ENCODE measurements around the gene MT1A.

The MT1A gene

GRCh38 chr16:56637814-56638750, at the start of gene MT1A:
TSS of gene MT1A (plus strand) at chr16:56638666. CDS start at chr16:56638739, 73 bp downstream.
- no peak for DNase-seq (ENCODE audit: low read depth)

DNA sequence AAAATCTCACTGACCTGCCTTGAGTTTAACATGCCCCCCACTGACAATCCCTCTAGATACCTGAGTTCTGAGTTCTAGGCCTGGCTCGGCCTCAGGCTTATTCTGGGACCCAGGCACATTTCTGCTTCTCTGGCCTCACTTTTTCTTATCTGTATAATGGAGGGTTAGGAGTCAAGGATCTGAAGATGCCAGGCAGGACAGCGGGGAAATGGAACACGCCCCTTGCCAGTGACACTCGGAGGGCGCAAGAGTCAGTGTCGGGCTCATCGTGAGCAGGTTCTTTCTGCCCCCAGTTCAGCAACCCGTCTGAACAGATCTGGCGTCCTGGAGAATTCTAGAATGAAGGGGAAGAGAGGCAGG, 49.7 kb upstream of the MT1A start:
- no peak for DNase-seq (ENCODE audit: low read depth)

DNA sequence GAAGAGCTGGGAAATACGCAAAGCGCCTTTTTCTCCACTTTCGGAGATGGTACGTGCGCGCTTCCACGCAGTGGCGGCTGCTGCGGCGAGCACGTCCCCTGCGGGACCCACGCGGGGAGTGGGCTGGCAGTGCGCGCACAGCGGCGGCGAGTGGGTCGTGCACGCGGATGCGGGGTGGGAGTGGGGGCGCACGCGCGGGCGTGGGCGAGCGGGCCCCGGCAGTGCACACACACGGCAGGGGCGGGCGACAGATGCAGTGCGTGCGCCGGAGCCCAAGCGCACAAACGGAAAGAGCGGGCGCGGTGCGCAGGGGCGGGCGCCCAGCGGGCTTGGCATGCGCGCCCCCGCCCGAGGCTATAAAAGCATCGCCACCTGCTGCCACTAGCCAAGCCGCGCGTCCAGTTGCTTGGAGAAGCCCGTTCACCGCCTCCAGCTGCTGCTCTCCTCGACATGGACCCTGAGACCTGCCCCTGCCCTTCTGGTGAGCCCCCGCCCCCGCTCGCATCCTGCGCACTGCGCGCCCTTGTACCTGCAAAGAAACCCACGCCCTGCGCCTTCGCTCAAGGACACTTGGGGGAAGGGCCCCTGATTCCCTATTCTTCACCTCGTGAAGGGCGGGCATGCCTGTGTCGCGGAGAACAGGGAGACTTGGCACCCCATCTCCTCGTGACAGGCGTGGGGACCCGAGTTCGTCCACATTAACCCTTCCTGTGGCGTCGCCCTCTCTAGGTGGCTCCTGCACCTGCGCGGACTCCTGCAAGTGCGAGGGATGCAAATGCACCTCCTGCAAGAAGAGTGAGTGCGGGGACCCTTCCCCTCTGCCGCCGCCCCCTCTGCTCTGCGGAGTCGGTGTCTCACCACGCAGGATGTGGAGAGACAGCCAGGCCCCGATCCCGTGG, 49.1 kb upstream of the MT1A start, which contains the start of gene MT3:
MT3 (plus strand) TSS at position 388 of the 899 bp plus-strand sequence; CDS start at position 451, 63 bp downstream.
- no peak for DNase-seq (ENCODE audit: low read depth)

DNA sequence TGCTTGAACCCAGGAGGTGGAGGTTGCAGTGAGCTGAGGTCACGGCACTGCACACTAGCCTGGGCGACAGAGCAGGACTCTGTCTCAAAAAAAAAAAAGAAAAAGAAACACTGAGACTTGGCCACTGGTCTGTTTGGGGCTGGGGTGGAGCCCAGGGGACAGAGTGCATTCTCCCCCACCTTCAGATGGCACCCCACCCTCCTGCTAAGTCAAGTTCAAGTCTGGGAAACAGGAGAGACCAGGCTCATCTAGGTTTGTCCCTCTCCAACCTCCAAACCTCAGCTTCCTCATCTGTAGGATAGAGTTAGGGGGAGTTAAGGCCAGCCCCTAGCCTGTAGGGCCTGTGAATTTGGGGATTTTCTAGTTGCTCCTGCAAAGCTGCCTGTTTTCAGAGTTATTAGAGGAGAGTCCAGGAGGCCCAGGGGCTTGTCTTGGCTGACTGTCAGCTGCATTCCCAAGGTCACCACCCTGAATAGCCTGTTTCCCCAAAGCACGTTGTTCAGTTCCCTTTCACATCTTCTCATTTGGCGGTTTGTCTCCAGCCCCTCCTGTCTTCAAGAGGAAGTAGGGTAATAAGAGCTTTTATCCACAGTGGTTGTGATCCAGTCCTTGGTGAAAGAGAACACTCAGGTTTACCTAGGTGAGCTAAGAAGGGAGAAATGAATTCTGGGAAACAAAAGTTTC, 46.9 kb upstream of the MT1A start:
- no peak for DNase-seq (ENCODE audit: low read depth)

DNA sequence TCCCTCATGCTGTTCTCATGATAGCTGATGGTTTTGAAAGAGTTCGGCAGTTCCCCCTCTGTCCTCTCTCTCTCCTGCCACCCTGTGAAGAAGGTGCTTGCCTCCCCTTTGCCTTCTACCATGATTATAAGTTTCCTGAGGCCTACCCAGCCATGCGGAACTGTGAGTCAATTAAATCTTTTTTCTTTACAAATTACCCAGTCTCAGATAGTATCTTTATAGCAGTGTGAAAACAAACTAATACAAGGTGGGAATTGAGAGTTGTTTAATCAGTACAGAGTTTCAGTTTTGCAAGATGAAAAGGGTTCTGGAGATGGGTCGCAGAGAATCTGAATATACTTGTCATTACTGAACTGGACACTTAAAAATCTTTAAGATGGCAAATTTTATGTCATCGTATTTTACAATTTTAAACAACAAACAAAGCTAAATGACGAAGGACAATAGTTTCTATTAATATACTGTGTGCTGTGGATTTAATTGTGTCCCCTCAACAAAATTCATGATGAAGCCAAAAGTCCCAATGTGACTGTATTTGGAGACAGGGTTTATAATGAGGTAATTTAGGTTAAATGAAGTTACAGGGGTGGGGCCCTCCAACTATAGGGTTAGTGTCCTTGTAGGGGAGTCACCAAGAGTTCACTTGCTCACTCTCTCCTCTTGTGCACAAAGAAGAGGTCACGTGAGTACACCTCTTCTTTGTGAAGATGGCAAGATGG, 44.7 kb upstream of the MT1A start:
- DNase-seq (ENCODE audit: low read depth), result no peak

GRCh38 chr16:56594292-56594619, 44.2 kb upstream of the MT1A start:
- no peak for DNase-seq (ENCODE audit: low read depth)

GRCh38 chr16:56600398-56600999, 38.0 kb upstream of the MT1A start:
- DNase-seq (ENCODE audit: low read depth), result no peak

DNA sequence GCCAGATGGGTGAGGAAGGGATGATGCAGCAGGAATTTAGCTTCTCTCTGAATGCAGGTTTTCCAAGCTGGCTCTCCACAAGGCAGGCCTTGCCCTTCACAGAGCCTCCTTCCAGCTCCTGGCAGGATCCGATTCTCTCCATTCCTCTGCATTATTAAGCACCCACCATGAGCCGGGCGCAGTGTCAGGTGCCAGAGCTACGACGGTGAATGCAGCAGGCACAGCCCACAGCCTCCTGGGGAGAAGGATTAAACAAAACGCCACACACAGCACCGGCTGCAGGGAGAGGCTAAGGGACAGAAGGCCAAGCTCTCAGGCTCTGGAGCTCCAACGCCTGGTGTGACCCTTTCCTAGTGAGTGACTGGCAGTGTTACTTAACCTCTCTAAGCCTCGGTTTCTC, 37.1 kb upstream of the MT1A start:
- no peak for DNase-seq (ENCODE audit: low read depth)

DNA sequence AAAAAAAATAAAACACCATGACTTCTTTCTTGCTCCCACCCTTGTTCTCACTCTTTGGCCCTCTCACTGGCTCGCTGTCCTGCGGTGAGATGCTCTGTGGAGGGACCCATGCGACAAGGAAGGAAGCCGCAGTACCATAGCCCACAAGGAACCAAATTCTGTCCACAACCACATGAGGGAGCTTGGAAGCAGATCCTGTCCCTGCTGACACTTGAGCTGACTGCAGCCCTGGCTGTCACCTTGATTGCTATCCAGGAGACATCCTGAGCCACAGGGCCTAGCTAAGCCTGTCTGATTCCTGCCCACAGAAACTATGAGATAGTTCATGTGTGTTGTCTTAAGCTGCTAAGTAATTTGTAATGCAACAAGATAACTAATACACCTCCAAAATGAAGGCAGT, 34.9 kb upstream of the MT1A start:
- no peak for DNase-seq (ENCODE audit: low read depth)

DNA sequence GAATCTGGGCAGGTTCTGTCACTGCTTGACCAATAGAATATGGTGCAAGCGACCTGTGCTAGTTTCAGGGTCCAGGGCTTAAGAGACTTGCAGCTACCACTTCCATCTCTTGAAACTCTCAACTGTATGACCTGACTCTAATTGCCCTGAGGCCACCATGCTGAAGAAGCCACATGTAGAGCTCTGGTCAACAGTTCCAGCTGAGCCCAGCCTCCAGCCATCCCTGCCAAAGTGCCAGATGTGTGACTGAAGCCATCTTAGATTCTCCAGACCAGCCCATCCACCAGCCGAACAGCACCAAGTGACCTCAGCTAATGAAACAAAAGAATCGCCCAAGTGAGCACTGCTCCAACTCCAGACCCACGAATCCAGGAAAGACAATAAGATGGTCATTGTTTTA, 33.5 kb upstream of the MT1A start:
- DNase-seq (ENCODE audit: low read depth), result no peak

GRCh38 chr16:56605475-56605874, 33.0 kb upstream of the MT1A start:
- DNase-seq (ENCODE audit: low read depth), result no peak

DNA sequence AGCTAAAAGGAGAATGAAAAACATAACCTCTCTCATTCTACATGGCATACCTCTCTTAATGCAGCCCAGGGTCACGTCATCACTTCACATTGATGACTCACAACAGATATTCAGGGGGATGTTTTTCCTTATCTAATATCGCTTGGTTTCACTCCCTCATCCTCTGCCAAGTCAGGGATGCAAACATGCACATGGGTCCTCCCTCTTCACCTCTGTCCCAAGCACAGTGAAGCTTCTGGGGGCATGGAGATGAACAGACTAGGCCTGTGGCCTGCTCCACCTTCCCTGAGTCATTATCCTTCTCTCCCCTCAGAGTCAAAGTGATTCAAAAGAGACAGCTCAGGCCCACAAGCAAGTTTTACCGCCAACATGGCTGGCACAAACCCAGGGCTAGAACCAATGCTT, 32.4 kb upstream of the MT1A start:
- DNase-seq (ENCODE audit: low read depth), result no peak

DNA sequence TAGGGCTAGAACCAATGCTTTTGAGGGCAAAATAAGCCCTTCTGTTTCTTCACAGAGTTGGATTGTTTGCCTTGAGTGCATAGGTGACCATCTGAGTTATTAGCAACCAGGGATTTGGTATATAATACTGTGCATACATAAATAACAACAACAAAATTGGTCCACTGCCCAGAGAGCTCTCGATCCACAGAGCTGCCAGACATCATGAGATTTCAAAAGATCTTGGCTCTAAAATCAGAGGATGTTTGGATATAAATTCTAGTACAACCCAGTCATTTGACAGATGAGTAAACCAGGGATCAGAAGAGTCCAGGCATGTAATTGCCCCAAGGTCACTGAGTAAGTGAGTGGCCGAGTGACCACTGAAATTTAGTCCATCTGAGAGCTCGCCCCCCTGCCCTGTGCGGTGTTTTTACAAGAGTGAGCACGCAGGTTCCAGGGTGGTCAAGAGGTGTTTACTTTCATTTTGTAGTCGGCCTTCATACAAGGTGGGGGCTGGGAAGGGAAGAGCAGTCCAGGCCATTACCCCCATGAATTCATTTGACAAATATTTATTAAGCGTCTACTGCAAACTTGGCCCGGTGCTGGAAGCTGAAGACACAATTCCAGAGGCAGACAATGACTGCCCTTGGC, 31.9 kb upstream of the MT1A start:
- no peak for DNase-seq (ENCODE audit: low read depth)

DNA sequence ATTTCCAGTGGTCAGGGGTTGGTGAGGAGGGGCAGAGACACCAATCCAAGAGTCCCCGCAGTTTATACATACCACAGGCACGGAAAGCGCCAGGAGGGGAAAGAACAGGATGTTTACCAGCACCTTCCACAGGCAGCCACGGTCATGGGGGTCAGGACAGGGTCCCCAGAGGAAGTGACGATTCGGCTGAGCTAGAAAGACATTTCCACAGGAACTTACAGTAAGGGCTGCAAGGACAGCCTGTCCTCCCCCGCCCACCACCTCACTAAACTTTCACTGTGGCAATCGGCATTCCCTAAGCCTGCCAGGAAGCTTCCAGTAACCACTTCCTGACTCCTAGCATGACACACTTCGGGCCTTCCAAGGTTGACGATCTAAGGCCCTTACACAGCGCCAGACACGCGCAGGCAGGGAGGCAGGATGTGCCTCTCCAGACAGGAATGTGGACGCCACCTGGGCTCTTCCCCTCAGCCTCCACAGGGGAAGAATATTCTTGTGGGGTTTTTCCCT, 31.3 kb upstream of the MT1A start:
- DNase-seq (ENCODE audit: low read depth), result no peak

GRCh38 chr16:56607675-56608042, 30.8 kb upstream of the MT1A start:
- no peak for DNase-seq (ENCODE audit: low read depth)

GRCh38 chr16:56608043-56608875, 30.2 kb upstream of the MT1A start, which contains the start of gene MT2A:
TSS of gene MT2A (plus strand) at chr16:56608584. CDS start at chr16:56608656, 72 bp downstream.
- DNase-seq (ENCODE audit: low read depth), result peak; percentile 76

- no peak for DNase-seq (ENCODE audit: low read depth)
These were observed 29.5 kb upstream of the MT1A start for GRCh38 chr16:56608876-56609462.

- DNase-seq (ENCODE audit: low read depth), result peak; percentile 30
These were observed 29.0 kb upstream of the MT1A start for GRCh38 chr16:56609463-56609921.

GRCh38 chr16:56610017-56610608, 28.4 kb upstream of the MT1A start:
- DNase-seq (ENCODE audit: low read depth), result peak; percentile 58

All from stimulated activated CD8-positive, alpha-beta memory T cell treated with anti-CD3 and anti-CD28 coated beads, Interleukin-7, amount 100 ng/mL, for 24 hours (primary cell).